SJSA1 (cell line): ENCODE results near the gene NFX1. TPM values are rescaled to one million over a fixed set of nuclear protein-coding genes. Genes with fewer than 3 reads are reported as not detected.
A peak's percentile ranks its signal among the peaks of the same experiment; 100 is the strongest.
"Not testable (repeated sequence)": the region's sequence is repeated elsewhere in the genome, so short reads cannot be mapped to it uniquely, and the experiment has no call there.

Experiments
- DNase-seq, 2 experiments: peaks; one replicate each; pipeline ENCODE4 v3.0.0-alpha.2; 2015 to 2020; ENCODE audit warnings: low spot score in 2 of 2, low read depth in 1 of 2
- H3K27ac ChIP-seq: fragments of 250-450 bp; sonication (Bioruptor Pico); 2 replicates; pipeline ENCODE4 v1.5.1; 2020; ENCODE audit warnings: mild to moderate bottlenecking, moderate library complexity
- H3K27me3 ChIP-seq: fragments of 250-450 bp; sonication (Bioruptor Pico); replicated peaks from 2 replicates; pipeline ENCODE4 v1.5.1; 2020; ENCODE audit warnings: mild to moderate bottlenecking, moderate library complexity
- H3K36me3 ChIP-seq: fragments of 250-450 bp; sonication (Bioruptor Pico); 2 replicates; pipeline ENCODE4 v1.5.1; 2020; ENCODE audit warnings: mild to moderate bottlenecking
- H3K4me1 ChIP-seq: fragments of 250-450 bp; sonication (Bioruptor Pico); replicated peaks from 2 replicates; pipeline ENCODE4 v1.6.1; 2021; ENCODE audit warnings: mild to moderate bottlenecking
- H3K4me3 ChIP-seq: fragments of 250-450 bp; sonication (Bioruptor Pico); 2 replicates; pipeline ENCODE4 v1.5.1; 2020; ENCODE audit warnings: mild to moderate bottlenecking
- H3K9me3 ChIP-seq: fragments of 250-450 bp; sonication (Bioruptor Pico); replicated peaks from 2 replicates; pipeline ENCODE4 v1.5.1; 2020; ENCODE audit warnings: mild to moderate bottlenecking
- total RNA-seq: library from RNA; depleted of rRNA; stranded (reverse); fragments of >200 nt; shearing (Covaris generic); gene quantifications from 2 replicates; pipeline ENCODE4 v1.2.3, GENCODE V29; 2014

The NFX1 gene
- total RNA-seq, 1 experiment from 2014 or later, result 10.3 TPM

GRCh38 chr9:33304362-33304761 lies 14.0 kb downstream of the NFX1 start:
- Histone ChIP-seq H3K4me3 (no peak overlapping the region), H3K27me3 (no peaks in the 10 kb centered on the region), H3K36me3 (peaks cover 19% of the 10 kb centered on the region)

DNA sequence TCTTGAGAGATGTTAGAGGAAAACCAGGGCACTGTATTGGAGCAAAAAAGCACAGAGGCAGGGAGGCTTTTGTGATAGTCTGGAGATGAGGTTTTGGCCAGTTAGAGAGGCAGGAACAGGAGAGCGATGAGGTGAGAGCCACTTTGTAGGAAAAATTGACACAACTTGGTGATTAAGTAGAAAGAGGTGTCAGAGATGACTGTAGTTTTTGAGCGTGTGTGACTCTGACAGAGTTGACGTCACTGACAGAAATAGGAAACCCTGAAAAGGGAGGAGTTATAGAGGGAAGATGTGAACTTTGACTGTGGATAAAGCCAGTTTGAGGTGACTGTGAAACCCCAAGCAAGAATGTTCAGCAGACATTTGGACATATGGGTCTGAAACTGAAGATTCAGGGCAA lies 15.7 kb downstream of the NFX1 start:
- Histone ChIP-seq H3K27me3 (no peaks in the 10 kb centered on the region), H3K4me3 (no peak overlapping the region), H3K36me3 (peaks cover 24% of the 10 kb centered on the region), H3K4me1 (no peaks in the 10 kb centered on the region), H3K9me3 (no peaks in the 10 kb centered on the region), H3K27ac (no peak overlapping the region)
- DNase-seq, result no peak

More at GRCh38 chr9:33304362-33304761, 14.0 kb downstream of the NFX1 start:
- DNase-seq, result no peak
- Histone ChIP-seq H3K27ac (no peak overlapping the region), H3K4me1 (no peaks in the 10 kb centered on the region), H3K9me3 (no peaks in the 10 kb centered on the region)

DNA sequence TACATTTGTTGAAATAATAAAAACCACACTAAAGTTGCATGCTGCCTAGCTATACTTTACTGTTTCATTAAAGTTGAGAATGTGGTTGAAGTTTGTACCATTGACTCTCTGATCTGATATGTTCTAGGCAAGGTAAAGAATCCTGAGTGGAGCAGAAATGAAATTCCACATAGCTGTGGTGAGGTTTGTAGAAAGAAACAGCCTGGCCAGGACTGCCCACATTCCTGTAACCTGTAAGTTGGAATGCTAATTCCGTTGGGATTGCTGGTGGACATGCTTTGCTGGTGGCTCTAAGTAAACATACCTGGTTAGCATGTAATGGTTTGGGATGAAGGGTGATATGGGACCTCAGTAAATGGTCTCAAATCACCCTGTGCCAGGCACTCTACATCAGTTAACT lies 16.8 kb downstream of the NFX1 start:
- peaks cover 33% of the 10 kb centered on the region for H3K36me3 ChIP-seq

GRCh38 chr9:33309903-33310302 lies 19.6 kb downstream of the NFX1 start:
- Histone ChIP-seq H3K27me3 (no peaks in the 10 kb centered on the region), H3K36me3 (peaks cover 33% of the 10 kb centered on the region), H3K27ac (no peak overlapping the region), H3K9me3 (no peaks in the 10 kb centered on the region), H3K4me3 (no peak overlapping the region), H3K4me1 (no peaks in the 10 kb centered on the region)
- no peak for DNase-seq

More for the DNA sequence above, 16.8 kb downstream of the NFX1 start:
- Histone ChIP-seq H3K27ac (no peak overlapping the region), H3K9me3 (no peaks in the 10 kb centered on the region), H3K27me3 (no peaks in the 10 kb centered on the region), H3K4me3 (no peak overlapping the region), H3K4me1 (no peaks in the 10 kb centered on the region)
- DNase-seq, result no peak

DNA sequence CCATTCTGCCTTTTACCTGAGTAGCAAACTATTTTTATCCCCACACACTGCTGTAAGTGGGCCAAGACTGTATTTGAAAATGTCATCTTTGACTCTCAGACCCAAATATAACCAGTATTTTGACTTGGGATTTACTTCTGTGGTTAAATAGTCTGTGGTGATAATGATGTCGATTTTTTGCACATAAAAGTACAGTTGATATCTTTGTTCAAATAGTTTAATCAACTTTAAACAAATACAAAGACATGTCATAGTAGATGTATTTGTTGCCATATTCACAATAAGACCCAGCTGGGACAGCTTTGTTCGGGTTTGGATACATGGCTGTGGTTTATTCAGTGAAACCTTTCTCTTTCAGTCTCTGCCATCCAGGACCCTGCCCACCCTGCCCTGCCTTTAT lies 20.4 kb downstream of the NFX1 start:
- peaks cover 31% of the 10 kb centered on the region for H3K36me3 ChIP-seq
- H3K9me3 ChIP-seq, result no peaks in the 10 kb centered on the region
- H3K27ac ChIP-seq, result no peak overlapping the region
- no peaks in the 10 kb centered on the region for H3K27me3 ChIP-seq
- no peaks in the 10 kb centered on the region for H3K4me1 ChIP-seq
- no peak for DNase-seq
- no peak overlapping the region for H3K4me3 ChIP-seq

- H3K27ac ChIP-seq, result no peak overlapping the region
- H3K4me1 ChIP-seq, result no peaks in the 10 kb centered on the region
- peaks cover 28% of the 10 kb centered on the region for H3K36me3 ChIP-seq
- no peaks in the 10 kb centered on the region for H3K27me3 ChIP-seq
- no peaks in the 10 kb centered on the region for H3K9me3 ChIP-seq
- DNase-seq, result no peak
- no peak overlapping the region for H3K4me3 ChIP-seq
Measured at GRCh38 chr9:33311953-33312352, 21.6 kb downstream of the NFX1 start.

GRCh38 chr9:33315371-33315770 lies 25.1 kb downstream of the NFX1 start:
- no peaks in the 10 kb centered on the region for H3K9me3 ChIP-seq
- H3K27ac ChIP-seq, result no peak overlapping the region
- no peaks in the 10 kb centered on the region for H3K27me3 ChIP-seq
- no peak overlapping the region for H3K4me3 ChIP-seq
- DNase-seq, result no peak
- peaks cover 10% of the 10 kb centered on the region for H3K4me1 ChIP-seq
- H3K36me3 ChIP-seq, result peaks cover 35% of the 10 kb centered on the region

GRCh38 chr9:33317136-33317535 lies 26.8 kb downstream of the NFX1 start:
- H3K27me3 ChIP-seq, DNase-seq, H3K9me3 ChIP-seq, H3K27ac ChIP-seq, H3K4me3 ChIP-seq: not testable (repeated sequence)
- peaks cover 20% of the 10 kb centered on the region for H3K4me1 ChIP-seq
- H3K36me3 ChIP-seq, result peaks cover 34% of the 10 kb centered on the region

- DNase-seq, result no peak
- no peak overlapping the region for H3K27ac ChIP-seq
Measured at GRCh38 chr9:33318225-33318624, 27.9 kb downstream of the NFX1 start.

DNA sequence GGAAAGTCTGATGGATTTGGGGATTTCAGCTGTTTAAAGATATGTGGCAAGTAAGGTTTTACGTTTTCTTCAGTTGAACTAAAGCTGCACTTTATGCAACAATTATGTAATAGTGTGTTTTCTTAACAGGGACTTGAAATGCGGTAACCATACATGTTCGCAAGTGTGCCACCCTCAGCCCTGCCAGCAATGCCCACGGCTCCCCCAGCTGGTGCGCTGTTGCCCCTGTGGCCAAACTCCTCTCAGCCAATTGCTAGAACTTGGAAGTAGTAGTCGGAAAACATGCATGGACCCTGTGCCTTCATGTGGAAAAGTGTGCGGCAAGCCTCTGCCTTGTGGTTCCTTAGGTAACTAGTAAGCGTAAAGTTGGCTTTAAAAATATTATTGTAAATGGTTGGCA lies 28.5 kb downstream of the NFX1 start:
- no peaks in the 10 kb centered on the region for H3K9me3 ChIP-seq
- H3K4me3 ChIP-seq, result no peak overlapping the region
- H3K36me3 ChIP-seq, result peaks cover 36% of the 10 kb centered on the region
- H3K27ac ChIP-seq, result no peak overlapping the region
- no peak for DNase-seq
- peaks cover 20% of the 10 kb centered on the region for H3K4me1 ChIP-seq
- no peaks in the 10 kb centered on the region for H3K27me3 ChIP-seq

More at GRCh38 chr9:33318225-33318624, 27.9 kb downstream of the NFX1 start:
- peaks cover 20% of the 10 kb centered on the region for H3K4me1 ChIP-seq
- peaks cover 35% of the 10 kb centered on the region for H3K36me3 ChIP-seq
- H3K4me3 ChIP-seq, result no peak overlapping the region
- H3K9me3 ChIP-seq, result no peaks in the 10 kb centered on the region
- no peaks in the 10 kb centered on the region for H3K27me3 ChIP-seq

- Histone ChIP-seq H3K4me3 (no peak overlapping the region), H3K27me3 (no peaks in the 10 kb centered on the region), H3K27ac (peak overlapping the region; percentile 94), H3K36me3 (peaks cover 36% of the 10 kb centered on the region), H3K9me3 (no peaks in the 10 kb centered on the region), H3K4me1 (peaks cover 20% of the 10 kb centered on the region)
- DNase-seq, result no peak
Measured at GRCh38 chr9:33320230-33320567, 29.9 kb downstream of the NFX1 start.

- no peaks in the 10 kb centered on the region for H3K9me3 ChIP-seq
- peak overlapping the region; percentile 94 for H3K27ac ChIP-seq
- H3K4me3 ChIP-seq, result no peak overlapping the region
- no peaks in the 10 kb centered on the region for H3K27me3 ChIP-seq
- peaks cover 36% of the 10 kb centered on the region for H3K36me3 ChIP-seq
- peaks cover 20% of the 10 kb centered on the region for H3K4me1 ChIP-seq
- DNase-seq, result peak; percentile 41 to 63
Measured at GRCh38 chr9:33320568-33321261, 30.4 kb downstream of the NFX1 start.

- H3K4me1 ChIP-seq, result peaks cover 29% of the 10 kb centered on the region
- no peaks in the 10 kb centered on the region for H3K27me3 ChIP-seq
- peak overlapping the region; percentile 69 for H3K27ac ChIP-seq
- no peak overlapping the region for H3K4me3 ChIP-seq
- DNase-seq, result peak; percentile 36 to 65
- peaks cover 15% of the 10 kb centered on the region for H3K36me3 ChIP-seq
- H3K9me3 ChIP-seq, result no peaks in the 10 kb centered on the region
Measured at GRCh38 chr9:33329117-33329563, 38.8 kb downstream of the NFX1 start.

GRCh38 chr9:33329979-33330378 lies 39.7 kb downstream of the NFX1 start:
- Histone ChIP-seq H3K27ac (peak overlapping the region; percentile 69), H3K27me3 (no peaks in the 10 kb centered on the region), H3K4me1 (peaks cover 29% of the 10 kb centered on the region), H3K9me3 (no peaks in the 10 kb centered on the region), H3K4me3 (no peak overlapping the region), H3K36me3 (peaks cover 15% of the 10 kb centered on the region)
- peak in 1 of 2 experiments; percentile 7 for DNase-seq
